Subcutaneous abdominal adipose tissue (tissue), 5 donors: ENCODE results near the gene ARFIP1.
"Not testable (repeated sequence)": the region's sequence is repeated elsewhere in the genome, so short reads cannot be mapped to it uniquely, and the experiment has no call there.

ENCODE experiments used
- H3K27ac ChIP-seq: one replicate; pipeline ENCODE4 v1.7.0; 2013; ENCODE audit warnings: low read depth, mild to moderate bottlenecking, inconsistent platforms, low read length, moderate library complexity
- H3K27me3 ChIP-seq, 5 donors: one replicate each; pipeline ENCODE4 v1.7.0; 2013; ENCODE audit warnings: low read length in 5 of 5, inconsistent platforms in 1 of 5; ENCODE audit not compliant: control insufficient read depth in 5 of 5, insufficient read depth in 4 of 5
- H3K36me3 ChIP-seq, 5 donors: one replicate each; pipeline ENCODE4 v1.7.0; 2013; ENCODE audit warnings: low read length in 5 of 5; ENCODE audit not compliant: control insufficient read depth in 5 of 5, insufficient read depth in 5 of 5
- H3K4me1 ChIP-seq, 5 donors: one replicate each; pipeline ENCODE4 v1.7.0; 2013; ENCODE audit warnings: low read length in 5 of 5, mild to moderate bottlenecking in 3 of 5, moderate library complexity in 1 of 5; ENCODE audit not compliant: control insufficient read depth in 5 of 5, insufficient read depth in 5 of 5
- H3K4me3 ChIP-seq, 5 donors: one replicate each; pipeline ENCODE4 v1.7.0; 2013; ENCODE audit warnings: low read length in 5 of 5, low read depth in 1 of 5
- H3K9ac ChIP-seq, 5 donors: one replicate each; pipeline ENCODE4 v1.7.0; 2013; ENCODE audit warnings: low read length in 5 of 5, mild to moderate bottlenecking in 4 of 5, moderate library complexity in 3 of 5
- H3K9me3 ChIP-seq, 5 donors: one replicate each; pipeline ENCODE4 v1.7.0; 2013; ENCODE audit warnings: low read length in 5 of 5; ENCODE audit not compliant: control insufficient read depth in 5 of 5
- donor health status: healthy.
- donor health status: healthy.
- donor health status: healthy.
- donor health status: healthy.
- donor health status: healthy.

Gene ARFIP1

GRCh38 chr4:152880263-152880662, 100.5 kb downstream of the ARFIP1 start:
- Histone ChIP-seq H3K4me3 (no peak overlapping the region), H3K27ac (no peak overlapping the region), H3K9me3 (no peaks in the 10 kb centered on the region), H3K27me3 (no peaks in the 10 kb centered on the region), H3K4me1 (peaks cover 0 to 5% (median 0%) of the 10 kb centered on the region in 5 donors), H3K36me3 (peaks cover 5 to 20% (median 14%) of the 10 kb centered on the region in 5 donors), H3K9ac (no peak overlapping the region)

GRCh38 chr4:152881974-152882373, 102.2 kb downstream of the ARFIP1 start:
- no peak overlapping the region for H3K27ac ChIP-seq
- no peak overlapping the region for H3K9ac ChIP-seq
- H3K9me3 ChIP-seq, result no peaks in the 10 kb centered on the region
- no peak overlapping the region for H3K4me3 ChIP-seq
- H3K27me3 ChIP-seq, result no peaks in the 10 kb centered on the region
- peaks cover 0 to 10% (median 0%) of the 10 kb centered on the region in 5 donors for H3K4me1 ChIP-seq
- peaks cover 5 to 20% (median 11%) of the 10 kb centered on the region in 5 donors for H3K36me3 ChIP-seq

GRCh38 chr4:152885185-152885584, 105.4 kb downstream of the ARFIP1 start:
- Histone ChIP-seq H3K4me3 (no peak overlapping the region), H3K9me3 (no peaks in the 10 kb centered on the region), H3K4me1 (peaks cover 0 to 10% (median 0%) of the 10 kb centered on the region in 5 donors), H3K9ac (no peak overlapping the region), H3K27me3 (no peaks in the 10 kb centered on the region), H3K36me3 (peaks cover 16 to 28% (median 21%) of the 10 kb centered on the region in 5 donors), H3K27ac (no peak overlapping the region)

- Histone ChIP-seq H3K9ac (no peak overlapping the region), H3K36me3 (peaks cover 19 to 26% (median 21%) of the 10 kb centered on the region in 5 donors)
Observed at GRCh38 chr4:152886201-152886600, 106.4 kb downstream of the ARFIP1 start.

GRCh38 chr4:152887981-152888380, 108.2 kb downstream of the ARFIP1 start:
- Histone ChIP-seq H3K9ac (no peak overlapping the region), H3K4me1 (peaks cover 0 to 10% (median 0%) of the 10 kb centered on the region in 5 donors), H3K4me3 (no peak overlapping the region), H3K27ac (no peak overlapping the region), H3K36me3 (peaks cover 22 to 41% (median 25%) of the 10 kb centered on the region in 5 donors), H3K27me3 (no peaks in the 10 kb centered on the region), H3K9me3 (no peaks in the 10 kb centered on the region)

More at GRCh38 chr4:152886201-152886600, 106.4 kb downstream of the ARFIP1 start:
- peaks cover 0 to 10% (median 0%) of the 10 kb centered on the region in 5 donors for H3K4me1 ChIP-seq
- H3K4me3 ChIP-seq, result no peak overlapping the region
- no peaks in the 10 kb centered on the region for H3K9me3 ChIP-seq
- H3K27ac ChIP-seq, result no peak overlapping the region
- H3K27me3 ChIP-seq, result no peaks in the 10 kb centered on the region

- Histone ChIP-seq H3K4me1 (no peaks in the 10 kb centered on the region), H3K36me3 (peaks cover 17 to 40% (median 21%) of the 10 kb centered on the region in 5 donors), H3K27ac (no peak overlapping the region), H3K9me3 (no peaks in the 10 kb centered on the region), H3K9ac (no peak overlapping the region), H3K4me3 (no peak overlapping the region), H3K27me3 (no peaks in the 10 kb centered on the region)
Observed at GRCh38 chr4:152892974-152893373, 113.2 kb downstream of the ARFIP1 start.

- Histone ChIP-seq H3K9me3 (no peaks in the 10 kb centered on the region), H3K9ac (no peak overlapping the region), H3K4me3 (no peak overlapping the region), H3K4me1 (no peaks in the 10 kb centered on the region), H3K27me3 (no peaks in the 10 kb centered on the region), H3K27ac (no peak overlapping the region), H3K36me3 (peaks cover 7 to 28% (median 11%) of the 10 kb centered on the region in 5 donors)
Observed at GRCh38 chr4:152894673-152895072, 114.9 kb downstream of the ARFIP1 start.

- Histone ChIP-seq H3K27ac (no peak overlapping the region), H3K4me3 (no peak overlapping the region), H3K4me1 (no peaks in the 10 kb centered on the region), H3K36me3 (peaks cover 2 to 17% (median 7%) of the 10 kb centered on the region in 5 donors), H3K9me3 (no peaks in the 10 kb centered on the region), H3K9ac (no peak overlapping the region), H3K27me3 (no peaks in the 10 kb centered on the region)
Observed at GRCh38 chr4:152896811-152897210, 117.1 kb downstream of the ARFIP1 start.

GRCh38 chr4:152898133-152898532, 118.4 kb downstream of the ARFIP1 start:
- H3K27me3 ChIP-seq, H3K9ac ChIP-seq, H3K27ac ChIP-seq, H3K36me3 ChIP-seq, H3K4me3 ChIP-seq, H3K9me3 ChIP-seq, H3K4me1 ChIP-seq: not testable (repeated sequence)

GRCh38 chr4:152898606-152899005, 118.9 kb downstream of the ARFIP1 start:
- H3K9me3 ChIP-seq, result no peaks in the 10 kb centered on the region
- peaks cover 0 to 7% (median 3%) of the 10 kb centered on the region in 5 donors for H3K36me3 ChIP-seq
- H3K27me3 ChIP-seq, result no peaks in the 10 kb centered on the region
- H3K4me3 ChIP-seq, result no peak overlapping the region
- no peak overlapping the region for H3K27ac ChIP-seq
- no peaks in the 10 kb centered on the region for H3K4me1 ChIP-seq
- no peak overlapping the region for H3K9ac ChIP-seq
